Stimulated activated CD4-positive, alpha-beta T cell treated with anti-CD3 and anti-CD28 coated beads, TNF-alpha, amount 100 ng/mL, for 4 hours (primary cell): ENCODE data around the gene UMODL1.

Source experiments
- DNase-seq, 3 experiments: peaks; one replicate each; pipeline ENCODE4 v3.0.0-alpha.2; 2020; ENCODE audit warnings: low read depth in 3 of 3

Gene UMODL1

GRCh38 chr21:42096566-42096965, 25.4 kb downstream of the UMODL1 start:
- DNase-seq = no peak

- no peak for DNase-seq
Measured at GRCh38 chr21:42097274-42097673, 26.2 kb downstream of the UMODL1 start.

GRCh38 chr21:42097860-42098454, 26.8 kb downstream of the UMODL1 start:
- DNase-seq = no peak

- DNase-seq = no peak
Measured at GRCh38 chr21:42098957-42099505, 27.9 kb downstream of the UMODL1 start.

GRCh38 chr21:42101246-42101645, 30.1 kb downstream of the UMODL1 start:
- DNase-seq = no peak

- DNase-seq = no peak
Measured at GRCh38 chr21:42102076-42102475, 31.0 kb downstream of the UMODL1 start.

- DNase-seq = no peak
Measured at GRCh38 chr21:42102526-42102925, 31.4 kb downstream of the UMODL1 start.

- no peak for DNase-seq
Measured at GRCh38 chr21:42102991-42103390, 31.9 kb downstream of the UMODL1 start.

GRCh38 chr21:42103843-42104242, 32.7 kb downstream of the UMODL1 start:
- no peak for DNase-seq

GRCh38 chr21:42105476-42106315, 34.6 kb downstream of the UMODL1 start:
- no peak for DNase-seq

- no peak for DNase-seq
Measured at GRCh38 chr21:42106425-42106824, 35.3 kb downstream of the UMODL1 start.

- DNase-seq = no peak
Measured at GRCh38 chr21:42107177-42107880, 36.2 kb downstream of the UMODL1 start.

- DNase-seq = peak; percentile 40 to 44 (median 41)
Measured at GRCh38 chr21:42107881-42108553, 36.9 kb downstream of the UMODL1 start.

GRCh38 chr21:42108554-42109340, 37.6 kb downstream of the UMODL1 start:
- DNase-seq = no peak

- DNase-seq = no peak
Measured at GRCh38 chr21:42109473-42109872, 38.4 kb downstream of the UMODL1 start.

GRCh38 chr21:42109873-42110525, 38.9 kb downstream of the UMODL1 start:
- DNase-seq = no peak

- DNase-seq = no peak
Measured at GRCh38 chr21:42110691-42111469, 39.8 kb downstream of the UMODL1 start.

- no peak for DNase-seq
Measured at GRCh38 chr21:42111470-42111743, 40.3 kb downstream of the UMODL1 start.

- DNase-seq = no peak
Measured at GRCh38 chr21:42111811-42112210, 40.7 kb downstream of the UMODL1 start.

- no peak for DNase-seq
Measured at GRCh38 chr21:42112238-42112637, 41.1 kb downstream of the UMODL1 start.
